NCI-H460 (cell line): ENCODE results near the gene TBATA. TPM values are rescaled to one million over a fixed set of nuclear protein-coding genes. Genes with fewer than 3 reads are reported as not detected.

Source experiments
- DNase-seq: peaks from one replicate; pipeline ENCODE4 v3.0.0-alpha.2; 2016; ENCODE audit warnings: low read depth; ENCODE audit errors: extremely low read depth
- small RNA-seq, 2 experiments: library from RNA; depleted of rRNA; stranded (forward); fragments of <200 nt; gene quantifications; one replicate each; pipeline ENCODE3, GENCODE V24; 2014
- total RNA-seq: library from RNA; depleted of rRNA; stranded (reverse); fragments of >200 nt; shearing (Covaris generic); gene quantifications from 2 replicates; pipeline ENCODE4 v1.2.3, GENCODE V29; 2014; rRNA removed

The TBATA gene
- total RNA-seq, 1 experiment from 2014 or later, result not detected

GRCh38 chr10:70726909-70727495, 58.2 kb downstream of the TBATA start:
- DNase-seq, result no peak

GRCh38 chr10:70723771-70724170, 61.4 kb downstream of the TBATA start:
- DNase-seq, result no peak

- peak; percentile 36 for DNase-seq
Measured at GRCh38 chr10:70722820-70723424, 62.3 kb downstream of the TBATA start.

Small RNA genes lying within 50 kb of the gene (small RNA-seq; reads per million reads assigned to genes)
- 0 reads per million in 2 experiments for gene RPS26P40

Other genes starting within 250 kb of the TBATA start
- not detected in 2 replicates for gene PRF1, start 182.6 kb downstream of the TBATA start, total RNA-seq
- gene ADAMTS14, start 112.9 kb downstream of the TBATA start, total RNA-seq, result 0.02 TPM in 1 of 2 replicates, not detected in the other
- 48.3 and 65.3 TPM in 2 replicates for gene SGPL1, start 30.6 kb upstream of the TBATA start, total RNA-seq
- 122 TPM in 2 replicates for gene PCBD1, start 103.2 kb upstream of the TBATA start, total RNA-seq